HG03442 (cell line): Measurements from ENCODE around the gene POU6F2.

Source experiments
- ATAC-seq: cut with Tn5 transposase; IDR thresholded peaks from one replicate; pipeline ENCODE4 v1.9.1; 2021; ENCODE audit warnings: mild to moderate bottlenecking, moderate library complexity; ENCODE audit not compliant: unreplicated experiment

POU6F2 gene

DNA sequence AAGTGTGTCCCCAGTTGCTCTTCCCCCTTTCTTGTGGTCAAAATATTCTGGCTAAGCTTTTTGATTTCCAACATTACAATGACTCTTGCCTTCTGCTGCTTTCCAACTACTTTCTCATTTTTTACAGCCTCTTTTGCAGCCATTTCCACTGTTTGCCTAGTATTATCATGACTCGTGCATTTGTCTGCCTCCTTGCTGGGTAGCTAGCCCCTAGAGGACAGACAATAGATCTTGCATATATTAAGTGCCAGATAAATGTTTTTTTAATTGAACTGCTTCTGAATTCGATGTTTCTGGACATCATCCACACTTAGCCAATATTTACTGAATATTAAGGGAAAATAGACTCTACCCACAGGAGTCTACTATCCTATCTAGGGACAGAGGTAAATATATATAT is 124.5 kb downstream of the POU6F2 start:
- ATAC-seq = no peak

DNA sequence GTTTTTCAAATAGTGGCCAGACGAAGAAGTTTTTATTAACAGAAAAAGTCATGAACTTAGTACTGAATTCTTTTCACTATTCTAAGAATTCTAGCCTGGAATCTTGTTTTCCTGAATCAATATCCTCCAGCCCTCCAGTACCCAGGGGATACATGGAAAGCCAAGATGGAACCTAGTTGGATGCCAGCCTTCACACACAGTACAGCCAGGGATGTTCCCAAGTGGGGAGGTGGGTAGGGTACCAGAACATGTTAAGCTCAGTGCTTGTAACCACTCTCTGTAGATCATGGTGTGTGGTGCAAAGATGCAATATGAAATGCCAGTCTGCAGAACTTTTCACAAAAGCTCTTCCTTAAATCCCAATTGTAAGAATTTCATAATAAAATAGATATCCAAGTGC is 128.0 kb downstream of the POU6F2 start:
- ATAC-seq = no peak

DNA sequence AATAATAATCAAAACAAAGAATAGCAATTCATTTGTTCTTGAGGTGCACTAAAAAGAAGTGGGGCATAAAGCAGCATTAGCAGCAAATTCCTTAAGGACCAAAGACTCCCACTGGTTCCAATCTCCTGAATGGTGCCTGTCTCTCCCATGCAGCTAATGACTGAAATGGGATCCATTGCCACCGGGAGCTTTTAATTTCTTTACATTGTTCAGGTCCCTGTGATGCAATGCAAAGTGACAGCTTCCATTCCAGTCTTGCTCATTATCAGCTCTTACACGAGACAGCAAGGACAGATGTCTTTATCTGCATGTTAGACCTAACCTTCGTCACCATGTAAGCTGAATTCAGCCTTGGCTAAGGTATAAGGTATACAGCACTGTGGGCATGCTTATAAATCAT is 148.1 kb downstream of the POU6F2 start:
- no peak for ATAC-seq

DNA sequence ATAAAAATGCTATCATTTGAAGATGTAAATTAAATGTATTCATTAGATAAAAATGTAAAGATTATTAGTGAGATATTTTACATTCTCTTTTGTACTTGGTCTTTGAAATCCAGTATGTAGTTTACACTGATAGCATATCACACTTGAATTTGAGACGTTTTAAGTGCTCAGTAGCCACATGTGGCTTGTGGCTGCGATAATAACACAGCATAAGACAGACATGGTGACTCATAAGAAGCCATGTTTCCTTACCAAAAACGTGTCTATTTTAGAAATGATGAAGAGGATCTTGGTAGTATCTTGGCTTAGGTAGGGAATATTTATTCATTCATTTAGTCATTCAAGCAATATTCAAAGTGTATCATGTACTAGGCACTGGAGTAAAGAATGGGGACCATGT is 149.3 kb downstream of the POU6F2 start:
- ATAC-seq = no peak

DNA sequence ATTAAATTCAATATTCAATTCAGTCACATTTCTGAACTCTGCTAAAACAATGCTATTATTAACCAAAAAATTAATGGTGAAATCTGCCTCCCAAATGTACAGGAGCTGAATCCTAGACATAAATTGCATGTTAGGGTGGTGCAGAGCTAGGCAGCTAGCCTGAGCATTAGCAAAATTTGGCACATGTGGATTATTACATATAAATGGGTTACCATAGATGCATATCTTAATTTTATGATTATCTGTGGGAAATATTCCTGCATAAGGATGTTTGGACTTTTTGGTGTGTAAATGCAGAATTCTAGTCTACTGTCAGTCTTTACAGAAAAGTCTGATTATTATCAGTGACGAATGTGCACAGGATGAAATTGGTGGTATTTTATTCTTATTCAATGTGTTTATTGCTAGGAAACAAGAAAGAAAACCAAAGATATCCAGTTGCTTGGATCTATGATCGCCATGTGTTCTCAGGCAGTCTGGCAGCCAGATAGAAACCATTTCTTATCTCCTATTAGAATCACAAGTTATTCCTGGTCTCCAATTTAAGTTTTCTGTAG is 150.7 kb downstream of the POU6F2 start:
- no peak for ATAC-seq

DNA sequence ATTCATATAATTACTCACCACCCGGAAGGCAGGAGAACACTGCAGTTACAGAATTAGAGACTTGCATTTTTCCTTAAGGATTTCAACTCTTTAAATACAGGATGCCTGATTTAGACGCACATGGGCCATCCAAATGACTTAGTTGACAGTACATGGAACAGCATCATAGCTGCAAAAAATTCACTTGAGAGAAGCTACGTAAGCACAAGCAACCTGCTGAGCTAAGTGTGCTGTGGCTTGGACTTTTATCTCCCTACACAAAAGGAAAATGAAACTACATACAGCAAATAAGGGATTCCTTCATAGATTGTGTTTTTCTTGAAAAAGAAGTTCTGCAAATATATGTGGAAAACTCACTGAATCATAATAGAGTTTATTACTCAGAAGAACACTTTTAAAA is 152.6 kb downstream of the POU6F2 start:
- ATAC-seq = no peak

DNA sequence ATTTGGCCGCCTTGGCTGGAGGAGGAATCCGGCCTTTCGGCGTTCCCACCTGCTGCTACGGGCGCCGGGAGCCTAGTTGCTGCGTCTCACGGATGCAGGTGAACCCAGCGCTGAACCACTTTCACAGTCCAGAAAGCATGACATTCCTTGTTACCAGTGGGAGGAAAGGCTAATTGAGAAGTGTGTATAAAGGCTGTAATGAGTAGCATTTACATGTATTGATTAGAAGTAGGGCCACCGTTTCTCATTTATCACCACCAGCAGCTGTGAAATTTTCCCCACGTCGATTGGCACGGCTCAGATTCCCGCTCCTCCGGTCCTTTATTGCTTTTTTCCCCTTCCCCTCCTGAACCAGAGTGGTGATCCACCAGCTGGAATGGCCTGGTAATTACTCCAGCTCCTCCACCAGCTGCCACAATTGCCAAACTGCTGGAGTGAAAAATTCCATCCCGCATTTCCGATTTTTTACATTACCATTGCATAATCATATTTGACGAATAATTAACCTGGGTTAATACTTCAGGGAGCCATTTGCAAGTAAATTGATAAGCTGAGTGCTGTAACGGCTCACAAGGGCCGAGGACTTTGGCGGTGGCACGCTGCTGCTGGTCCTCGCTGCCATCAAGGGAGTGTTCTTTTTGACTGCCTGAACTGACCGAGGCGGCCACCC is 153.3 kb downstream of the POU6F2 start:
- ATAC-seq = no peak

DNA sequence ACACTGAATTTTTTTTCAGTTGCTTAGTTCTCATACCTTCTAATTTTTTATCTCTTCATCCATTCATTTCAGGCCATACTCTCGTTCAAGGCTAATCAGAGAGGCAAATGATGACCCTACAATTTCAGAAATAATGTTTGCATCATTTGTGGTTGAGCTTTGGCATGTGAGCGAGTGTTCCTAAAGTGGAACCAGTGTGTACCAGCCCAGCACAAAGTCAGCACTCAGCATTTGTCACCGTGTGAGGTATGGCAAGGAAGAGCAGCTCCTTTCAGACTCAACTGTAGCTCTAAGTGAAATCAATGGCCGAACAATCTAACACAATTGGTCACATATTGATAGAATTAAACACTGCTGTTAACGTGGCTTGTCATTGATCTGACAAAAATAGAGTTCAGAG is 154.6 kb downstream of the POU6F2 start:
- no peak for ATAC-seq

DNA sequence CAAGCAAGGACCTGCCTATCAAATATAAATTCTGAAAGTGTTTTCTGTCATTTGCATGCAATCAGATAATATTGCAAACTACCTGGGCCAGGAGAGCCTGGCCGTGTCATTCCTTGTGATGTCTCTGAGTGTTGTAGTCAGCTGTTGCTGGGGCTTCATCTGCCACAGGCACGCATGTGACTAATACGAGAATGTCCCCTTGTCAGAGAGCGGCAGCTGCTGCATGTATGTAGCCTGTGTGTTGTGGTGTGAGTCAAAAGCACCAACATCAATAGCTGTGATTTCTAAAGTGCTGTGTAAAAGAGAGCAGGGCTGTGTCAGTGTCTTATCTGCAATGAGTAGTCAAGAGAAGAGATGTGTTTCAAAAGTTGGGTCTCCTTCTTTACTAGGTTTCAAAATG is 155.4 kb downstream of the POU6F2 start:
- ATAC-seq = no peak

DNA sequence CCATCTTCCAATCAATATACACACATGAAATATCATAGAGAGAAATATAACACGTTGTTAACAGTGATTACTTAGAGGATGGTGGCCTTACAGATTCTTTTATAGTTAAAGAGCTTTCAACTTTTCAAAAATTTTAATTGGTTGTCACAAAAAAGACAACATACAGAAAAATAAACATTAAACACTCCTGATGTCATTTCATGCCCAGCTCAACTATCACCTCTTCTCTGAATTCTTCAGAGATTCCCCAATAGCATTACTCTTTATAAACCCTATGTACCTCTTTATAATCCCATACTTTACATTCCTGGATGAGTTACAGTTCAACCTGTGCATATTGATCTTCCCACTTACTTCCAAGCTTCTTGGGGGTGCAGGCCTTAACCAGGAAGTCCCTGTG is 159.8 kb downstream of the POU6F2 start:
- no peak for ATAC-seq

DNA sequence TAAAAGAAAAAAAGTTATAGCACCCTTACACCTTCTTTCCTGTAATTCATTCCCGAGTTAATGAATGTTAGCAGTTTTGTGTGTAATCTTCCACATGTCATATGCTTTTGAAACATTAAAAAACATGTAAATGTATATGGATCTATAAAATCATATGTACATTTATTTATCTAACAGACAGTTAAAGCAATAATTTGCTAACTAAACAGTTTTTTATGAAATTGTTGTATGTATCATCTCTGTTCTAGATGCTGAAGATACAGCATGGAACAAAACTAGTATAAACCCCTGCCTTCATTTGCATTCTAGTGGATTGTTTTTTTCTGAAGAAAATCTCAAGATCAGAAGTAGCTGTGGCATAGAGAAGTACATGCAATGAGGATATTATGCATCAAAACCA is 165.0 kb downstream of the POU6F2 start:
- no peak for ATAC-seq

DNA sequence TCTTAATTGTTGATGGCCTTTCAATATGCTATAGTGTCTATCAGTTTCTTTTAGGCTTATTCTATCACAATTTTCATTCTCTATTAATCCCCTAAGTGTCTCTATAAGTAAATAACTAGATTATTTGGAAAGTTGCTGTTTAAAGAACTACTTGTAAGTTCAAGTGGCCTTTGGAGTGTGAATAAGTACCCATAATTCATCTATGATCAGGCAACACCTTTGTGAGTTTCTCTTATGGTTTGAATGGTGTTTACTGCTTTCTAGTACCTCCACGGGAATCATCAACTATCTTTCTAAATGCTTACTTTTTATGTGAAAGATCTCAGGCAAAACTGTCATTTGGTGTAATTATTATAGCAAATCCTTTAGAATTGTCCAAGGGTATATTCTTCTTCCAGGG is 166.7 kb downstream of the POU6F2 start:
- ATAC-seq = no peak

DNA sequence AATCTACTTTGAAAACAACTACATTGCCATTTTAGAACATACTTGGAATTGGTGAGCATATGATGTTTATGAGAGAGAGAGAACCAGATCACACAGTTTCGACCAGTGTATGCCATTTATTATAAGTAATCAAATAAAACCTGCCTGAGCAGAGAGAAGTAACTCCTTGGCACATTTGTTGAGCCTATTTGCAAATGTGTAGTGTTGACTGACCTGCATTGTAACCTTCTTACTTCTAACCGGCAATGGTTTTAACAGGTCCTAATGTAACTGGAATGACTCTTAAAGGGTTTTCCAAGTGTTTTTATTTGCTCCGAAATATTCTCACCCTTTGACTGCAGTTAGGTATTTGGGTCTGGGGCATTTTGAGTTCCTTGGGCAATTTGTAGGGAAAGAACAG is 167.6 kb downstream of the POU6F2 start:
- no peak for ATAC-seq

DNA sequence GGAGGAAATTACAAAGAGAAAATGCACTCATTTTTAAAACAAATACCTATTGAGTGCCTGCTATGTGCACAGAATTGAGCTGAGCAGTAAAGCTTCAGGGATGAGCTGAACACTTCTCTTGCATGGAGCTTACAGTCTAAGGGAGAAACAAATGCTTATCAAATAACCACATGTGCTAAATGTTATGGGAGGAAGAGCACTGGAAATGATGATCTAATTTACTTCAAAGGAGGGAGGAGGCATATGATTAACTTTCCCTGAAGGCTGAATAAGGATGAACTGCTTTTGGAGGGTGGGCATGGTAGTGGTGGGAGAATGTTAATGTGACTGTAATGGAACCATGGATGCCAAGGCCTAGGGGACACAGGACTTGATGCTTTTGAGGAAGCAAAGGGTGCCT is 168.2 kb downstream of the POU6F2 start:
- no peak for ATAC-seq

DNA sequence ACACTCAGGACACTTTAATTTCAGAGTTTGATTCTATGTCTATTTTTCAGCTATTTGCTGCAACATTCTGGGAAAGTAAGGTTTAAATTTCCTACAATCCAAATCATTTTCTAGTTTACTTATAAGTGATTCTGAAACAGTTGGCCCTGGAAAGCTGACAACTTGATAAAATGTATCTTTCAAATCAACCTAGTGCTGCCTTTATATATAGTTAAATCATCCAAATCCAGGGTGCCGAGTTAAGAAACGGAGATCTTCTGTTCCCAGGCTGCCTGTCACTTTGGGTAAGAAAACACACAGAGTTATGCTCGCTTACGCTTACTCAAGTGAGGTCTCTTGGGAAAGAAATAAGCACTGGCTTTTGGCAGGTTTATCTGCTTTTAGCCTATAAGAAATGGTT is 175.0 kb downstream of the POU6F2 start:
- no peak for ATAC-seq

DNA sequence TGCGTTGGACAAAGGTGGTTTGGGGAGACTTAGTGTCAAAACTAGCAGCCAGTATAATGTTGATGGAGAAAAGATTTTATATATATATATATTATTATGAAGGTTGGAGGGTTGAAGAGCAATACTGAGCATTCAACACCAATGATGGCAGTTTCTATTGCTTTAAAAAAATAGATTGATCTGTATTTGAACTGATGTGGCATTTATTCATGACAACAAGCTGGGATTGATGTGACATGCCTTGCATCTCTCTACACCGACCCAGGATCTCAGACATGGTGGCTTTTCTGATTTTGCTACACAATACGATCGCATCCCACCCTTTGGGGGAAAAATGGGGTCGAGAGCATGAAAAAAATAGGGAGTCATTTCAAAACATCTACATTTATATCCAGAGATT is 175.4 kb downstream of the POU6F2 start:
- ATAC-seq = no peak

DNA sequence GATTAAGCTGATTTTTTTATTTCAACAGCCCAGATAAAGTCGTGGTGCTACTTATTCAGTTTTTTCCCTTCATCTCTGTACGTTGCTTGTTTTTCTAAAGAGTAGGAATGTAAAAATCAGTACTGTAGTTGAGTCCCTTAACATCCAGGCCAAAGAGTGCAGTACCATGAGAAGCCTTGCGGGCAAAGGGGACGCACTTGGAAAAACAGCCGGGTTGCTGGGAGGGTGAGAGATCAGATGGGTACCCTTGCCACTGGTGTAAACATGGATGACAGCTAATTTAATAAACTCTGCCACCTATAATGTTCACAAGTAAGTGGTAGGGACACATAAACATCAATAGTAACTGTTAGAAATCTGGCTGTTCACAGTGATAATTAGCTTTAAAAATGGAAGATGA is 175.9 kb downstream of the POU6F2 start:
- no peak for ATAC-seq

DNA sequence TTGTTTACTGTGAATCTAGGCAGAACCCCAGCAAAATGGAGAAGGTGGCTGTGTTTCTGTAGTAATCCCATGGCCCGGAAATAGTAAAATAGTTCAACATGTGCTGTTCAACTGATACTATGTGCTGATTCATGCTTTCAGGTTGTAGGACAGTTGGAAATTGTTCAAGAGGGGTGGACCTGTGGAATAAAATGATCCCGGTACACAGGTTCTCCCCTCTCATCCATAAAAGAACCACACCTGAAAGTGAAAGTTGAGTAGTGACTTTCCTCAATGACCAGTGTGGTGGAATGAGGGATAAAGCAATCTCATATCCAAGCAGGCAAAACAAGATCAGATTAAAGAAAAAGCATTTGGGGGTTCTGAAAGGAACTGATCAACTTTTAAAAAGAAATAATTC is 177.1 kb downstream of the POU6F2 start:
- no peak for ATAC-seq

DNA sequence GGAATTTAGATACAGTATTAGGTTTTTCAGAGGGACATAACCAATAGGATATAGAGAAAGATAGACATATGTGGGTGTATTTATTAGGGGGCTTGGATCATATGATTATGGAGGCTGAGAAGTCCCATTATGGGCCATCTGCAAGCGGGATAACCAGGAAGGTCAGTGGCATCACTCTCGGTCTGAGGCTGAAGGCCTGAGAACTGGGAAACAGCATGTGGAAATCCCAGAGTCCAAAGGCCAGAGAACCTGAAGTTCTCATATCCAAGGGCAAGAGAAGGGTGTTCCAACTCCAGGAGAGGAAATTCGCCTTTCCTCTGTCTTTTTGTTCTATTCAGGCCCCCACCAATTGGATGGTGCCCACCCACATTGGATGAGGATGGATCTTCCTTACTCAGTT is 180.7 kb downstream of the POU6F2 start:
- no peak for ATAC-seq

DNA sequence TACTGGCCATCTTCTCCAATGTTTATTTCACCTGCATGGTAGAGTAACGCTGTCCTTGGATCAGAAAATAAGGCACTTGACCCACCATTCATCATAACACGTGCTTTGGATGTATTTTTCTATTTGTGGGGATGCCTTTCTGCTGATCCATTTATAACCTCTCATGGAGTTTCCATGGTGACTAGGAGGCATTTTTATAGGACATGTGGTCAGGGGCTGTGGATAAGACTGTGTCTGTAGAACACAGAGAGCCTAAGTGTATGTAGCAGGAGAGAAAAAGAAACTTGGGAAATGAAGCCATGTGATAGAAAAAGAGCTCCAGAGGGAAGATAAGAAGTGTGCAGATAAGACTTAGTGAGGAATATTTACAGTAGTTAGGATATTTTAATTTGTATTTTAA is 184.2 kb downstream of the POU6F2 start:
- ATAC-seq = no peak

DNA sequence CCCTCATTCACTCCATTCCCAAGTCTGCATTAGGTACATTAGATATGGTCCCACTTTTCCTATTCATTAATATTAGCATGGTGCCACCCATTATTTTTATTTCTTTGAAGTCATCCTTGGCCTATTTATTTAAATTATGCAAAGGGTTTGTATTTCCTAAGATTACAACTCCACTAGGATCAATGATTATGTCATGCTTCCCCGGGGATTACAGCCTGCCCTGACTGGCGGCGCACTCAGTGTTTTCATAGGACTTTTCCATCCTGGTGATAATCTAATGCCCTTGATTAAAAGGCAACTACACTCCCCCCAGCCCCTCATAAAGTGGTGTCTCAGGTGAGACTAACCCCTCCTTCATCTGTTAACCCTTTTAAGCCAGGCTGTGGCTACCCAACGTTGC is 187.2 kb downstream of the POU6F2 start:
- no peak for ATAC-seq

DNA sequence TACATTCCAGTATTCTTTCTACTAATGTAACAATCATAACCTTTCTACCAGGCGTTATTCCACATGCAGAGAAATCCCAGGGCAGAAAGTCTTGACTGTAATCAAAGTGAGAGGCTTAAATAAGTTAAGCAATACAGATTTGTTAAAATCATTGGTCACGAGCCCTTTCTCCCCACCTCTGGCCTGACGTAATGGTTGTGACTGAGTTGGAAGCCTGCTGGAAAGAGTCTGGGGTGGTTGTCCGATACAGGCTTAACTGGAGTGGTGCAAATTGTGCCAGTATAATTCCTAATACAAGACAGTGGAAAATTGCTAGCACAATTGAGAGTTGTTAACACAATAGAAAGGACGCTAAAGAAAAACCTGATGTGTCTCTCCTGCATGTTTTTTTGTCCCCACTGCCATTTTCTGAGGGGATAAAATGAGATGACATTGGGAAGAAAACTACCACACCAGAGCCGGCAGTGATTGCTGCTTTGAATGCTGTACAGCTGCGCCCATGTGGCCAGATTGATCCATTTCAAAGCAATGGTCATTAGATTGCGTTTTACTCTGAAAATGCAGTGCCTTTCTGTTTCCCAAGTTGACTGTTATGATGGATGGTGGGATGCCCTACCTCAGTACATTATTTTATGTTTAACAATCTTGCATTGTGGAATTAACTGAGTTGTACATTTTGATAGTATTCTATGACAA is 190.8 kb downstream of the POU6F2 start:
- ATAC-seq = no peak

DNA sequence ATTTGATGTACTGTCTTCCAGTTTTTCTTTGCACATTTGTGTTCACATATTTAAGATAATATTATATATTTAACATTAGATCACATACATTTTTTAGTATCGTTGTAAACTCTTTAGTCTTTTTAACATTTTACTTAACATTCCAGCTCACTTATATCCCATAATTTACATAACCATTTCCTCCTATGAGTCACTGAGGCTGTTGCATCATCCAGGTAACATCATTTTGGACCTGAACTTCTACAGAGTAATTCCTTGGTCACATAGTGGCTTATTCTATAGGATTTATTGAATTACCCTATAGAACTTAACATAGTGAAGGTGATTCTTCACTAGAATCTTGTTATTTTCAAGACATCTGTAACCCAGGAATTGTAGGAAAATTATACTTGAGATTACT is 194.4 kb downstream of the POU6F2 start:
- no peak for ATAC-seq
